Neutrophil (primary cell): ENCODE data around the gene CD180.

ENCODE experiments used
- H3K27ac ChIP-seq: fragments of 200-600 bp; sonication (generic); 2 replicates; pipeline ENCODE4 v1.5.1; 2016; ENCODE audit warnings: mild to moderate bottlenecking, moderate library complexity
- H3K27me3 ChIP-seq: fragments of 200-600 bp; sonication (generic); 2 replicates; pipeline ENCODE4 v1.6.0; 2016; ENCODE audit warnings: mild to moderate bottlenecking
- H3K36me3 ChIP-seq: fragments of 200-600 bp; sonication (generic); 2 replicates; pipeline ENCODE4 v1.5.1; 2017
- H3K4me1 ChIP-seq, 2 experiments: fragments of 200-600 bp in 1 of 2; sonication (generic) in 1 of 2; 1 replicate in 1 of 2; 2 replicates in 1 of 2; pipeline versions ENCODE4 v1.5.1 to v1.6.1; 2013 to 2016; ENCODE audit warnings: low read depth in 1 of 2, low read length in 1 of 2, mild to moderate bottlenecking in 1 of 2, moderate library complexity in 1 of 2; ENCODE audit not compliant: control insufficient read depth in 1 of 2, insufficient read depth in 1 of 2
- H3K4me3 ChIP-seq, 2 experiments: fragments of 200-600 bp in 1 of 2; sonication (generic) in 1 of 2; 1 replicate in 1 of 2; 2 replicates in 1 of 2; pipeline ENCODE4 v1.5.1; 2013 to 2016; ENCODE audit warnings: low read depth in 1 of 2, low read length in 1 of 2, mild to moderate bottlenecking in 1 of 2, moderate library complexity in 1 of 2
- H3K9me3 ChIP-seq: fragments of 200-600 bp; sonication (generic); 2 replicates; pipeline ENCODE4 v1.5.1; 2016
- TF ChIP-seq, protein P1 (sequence below): fragments of 200-600 bp; sonication (generic); IDR thresholded peaks from 2 replicates; pipeline ENCODE4 v1.5.1; 2016; ENCODE audit warnings: antibody characterized with exemption

CD180 gene

DNA sequence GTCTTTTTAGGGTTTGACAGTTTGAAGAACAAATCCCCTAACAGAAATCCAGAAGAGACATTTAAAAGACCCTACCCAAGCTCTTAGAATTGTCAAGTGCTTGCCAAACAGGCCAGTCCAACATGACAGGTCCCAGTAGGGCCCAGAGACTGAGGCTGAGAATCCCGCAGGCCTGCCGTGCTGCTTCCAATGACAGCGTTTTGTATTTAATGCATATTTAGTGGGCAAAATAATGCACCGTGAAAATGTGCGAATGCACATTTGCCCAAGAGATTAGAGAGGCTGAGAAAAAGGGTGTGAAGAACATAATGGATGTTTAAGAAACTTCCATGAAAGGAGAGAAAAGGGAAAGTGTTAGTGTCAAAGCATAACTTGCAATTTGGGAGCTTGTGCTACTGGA is 57.6 kb downstream of the CD180 start:
- H3K36me3 ChIP-seq: no peaks in the 10 kb centered on the region
- H3K9me3 ChIP-seq: no peaks in the 10 kb centered on the region
- no peaks in the 10 kb centered on the region for H3K27me3 ChIP-seq
- no peak overlapping the region for H3K27ac ChIP-seq
- TF ChIP-seq, protein P1, sequence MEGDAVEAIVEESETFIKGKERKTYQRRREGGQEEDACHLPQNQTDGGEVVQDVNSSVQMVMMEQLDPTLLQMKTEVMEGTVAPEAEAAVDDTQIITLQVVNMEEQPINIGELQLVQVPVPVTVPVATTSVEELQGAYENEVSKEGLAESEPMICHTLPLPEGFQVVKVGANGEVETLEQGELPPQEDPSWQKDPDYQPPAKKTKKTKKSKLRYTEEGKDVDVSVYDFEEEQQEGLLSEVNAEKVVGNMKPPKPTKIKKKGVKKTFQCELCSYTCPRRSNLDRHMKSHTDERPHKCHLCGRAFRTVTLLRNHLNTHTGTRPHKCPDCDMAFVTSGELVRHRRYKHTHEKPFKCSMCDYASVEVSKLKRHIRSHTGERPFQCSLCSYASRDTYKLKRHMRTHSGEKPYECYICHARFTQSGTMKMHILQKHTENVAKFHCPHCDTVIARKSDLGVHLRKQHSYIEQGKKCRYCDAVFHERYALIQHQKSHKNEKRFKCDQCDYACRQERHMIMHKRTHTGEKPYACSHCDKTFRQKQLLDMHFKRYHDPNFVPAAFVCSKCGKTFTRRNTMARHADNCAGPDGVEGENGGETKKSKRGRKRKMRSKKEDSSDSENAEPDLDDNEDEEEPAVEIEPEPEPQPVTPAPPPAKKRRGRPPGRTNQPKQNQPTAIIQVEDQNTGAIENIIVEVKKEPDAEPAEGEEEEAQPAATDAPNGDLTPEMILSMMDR: no peak
- H3K4me3 ChIP-seq: no peak overlapping the region
- H3K4me1 ChIP-seq: no peaks in the 10 kb centered on the region

GRCh38 chr5:67135381-67135984 is 61.1 kb downstream of the CD180 start:
- Histone ChIP-seq H3K36me3 (no peaks in the 10 kb centered on the region), H3K27ac (no peak overlapping the region), H3K4me3 (no peak overlapping the region), H3K9me3 (no peaks in the 10 kb centered on the region), H3K27me3 (no peaks in the 10 kb centered on the region), H3K4me1 (no peaks in the 10 kb centered on the region)
- TF ChIP-seq, protein P1: no peak

DNA sequence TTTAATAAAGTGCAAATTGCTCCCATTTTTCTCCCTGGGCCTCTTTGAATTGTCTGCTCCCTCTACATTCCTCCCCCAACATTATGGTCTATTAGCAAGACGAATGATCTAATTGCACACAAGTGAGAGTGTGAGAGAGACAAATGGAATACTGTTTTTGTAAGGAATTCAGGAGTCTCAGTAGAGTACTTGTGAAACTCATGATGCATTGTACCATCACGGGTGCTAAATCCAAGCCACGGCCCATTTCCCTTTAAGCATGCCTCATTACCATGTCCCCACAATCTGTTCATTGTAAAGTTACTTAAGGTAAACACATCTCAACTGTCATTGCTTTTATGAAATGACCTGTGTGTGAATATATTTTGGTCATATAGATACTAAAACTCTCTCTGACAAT is 62.8 kb downstream of the CD180 start:
- Histone ChIP-seq H3K9me3 (no peaks in the 10 kb centered on the region), H3K36me3 (no peaks in the 10 kb centered on the region), H3K4me3 (no peak overlapping the region), H3K27me3 (no peaks in the 10 kb centered on the region), H3K27ac (no peak overlapping the region), H3K4me1 (no peaks in the 10 kb centered on the region)
- TF ChIP-seq, protein P1: no peak

- no peaks in the 10 kb centered on the region for H3K4me1 ChIP-seq
- TF ChIP-seq, protein P1: no peak
- H3K4me3 ChIP-seq: no peak overlapping the region
- H3K9me3 ChIP-seq: no peaks in the 10 kb centered on the region
- H3K27ac ChIP-seq: no peak overlapping the region
- H3K36me3 ChIP-seq: no peaks in the 10 kb centered on the region
- H3K27me3 ChIP-seq: no peaks in the 10 kb centered on the region
Measured at GRCh38 chr5:67133217-67133616, 63.4 kb downstream of the CD180 start.

GRCh38 chr5:67129768-67130167 is 66.8 kb downstream of the CD180 start:
- Histone ChIP-seq H3K36me3 (no peaks in the 10 kb centered on the region), H3K4me3 (no peak overlapping the region), H3K4me1 (no peaks in the 10 kb centered on the region), H3K27ac (no peak overlapping the region), H3K9me3 (no peaks in the 10 kb centered on the region), H3K27me3 (no peaks in the 10 kb centered on the region)
- TF ChIP-seq, protein P1: no peak
